Right renal cortex interstitium (tissue), 3 donors: ENCODE data around the gene PPCDC. TPM values are rescaled to one million over a fixed set of nuclear protein-coding genes. Genes with fewer than 3 reads are reported as not detected.

Experiments used
- polyA plus RNA-seq, 3 donors: library from polyadenylated mRNA; unstranded; fragments of 120-200 nt; gene quantifications; one replicate each; pipeline ENCODE4 v1.2.1, GENCODE V29; 2013; ENCODE audit not compliant: insufficient read length in 3 of 3

PPCDC gene
- polyA plus RNA-seq, 3 donors = 11.0 to 13.7 (median 13.7) TPM

Other genes with a start within 250 kb of the PPCDC start
- gene CSK, start 241.5 kb upstream of the PPCDC start, polyA plus RNA-seq = 10 to 100 TPM; 37.6 to 54.0 (median 39.3) TPM
- gene LMAN1L, start 210.8 kb upstream of the PPCDC start, polyA plus RNA-seq = not detected
- not detected for gene CPLX3, start 197.0 kb upstream of the PPCDC start, polyA plus RNA-seq
- 10 to 100 TPM; 26.0 to 32.9 (median 31.5) TPM for gene ULK3, start 180.4 kb upstream of the PPCDC start, polyA plus RNA-seq
- gene SCAMP2, start 150.2 kb upstream of the PPCDC start, polyA plus RNA-seq = 10 to 100 TPM; 63.1 to 75.9 (median 69.4) TPM
- gene MPI, start 133.5 kb upstream of the PPCDC start, polyA plus RNA-seq = 10 to 100 TPM; 60.4 to 68.7 (median 67.0) TPM
- 10 to 100 TPM; 51.6 to 58.1 (median 55.9) TPM for gene FAM219B, start 116.7 kb upstream of the PPCDC start, polyA plus RNA-seq
- 100 to 1,000 TPM; 214 to 217 (median 215) TPM for gene COX5A, start 85.5 kb upstream of the PPCDC start, polyA plus RNA-seq
- 1 to 10 TPM; 2.0 to 2.5 (median 2.1) TPM for gene RPP25, start 66.8 kb upstream of the PPCDC start, polyA plus RNA-seq
- 10 to 100 TPM; 19.8 to 24.5 (median 21.6) TPM for gene SCAMP5, start 28.0 kb upstream of the PPCDC start, polyA plus RNA-seq
- gene C15orf39, start 178.3 kb downstream of the PPCDC start, polyA plus RNA-seq = 1 to 10 TPM; 7.1 to 8.7 (median 7.6) TPM
- gene GOLGA6C, start 234.7 kb downstream of the PPCDC start, polyA plus RNA-seq = not detected